Epithelial cell of prostate (primary cell): ENCODE results near the gene PBX4.
A peak's percentile ranks its signal among the peaks of the same experiment; 100 is the strongest.

Experiments
- DNase-seq: peaks from one replicate; pipeline ENCODE4 v3.0.0-alpha.2; 2011; ENCODE audit warnings: low read depth, low spot score
- H3K27ac ChIP-seq: fragments of 450-650 bp; 2 replicates; pipeline ENCODE4 v1.5.1; 2017; ENCODE audit warnings: mild to moderate bottlenecking

The PBX4 gene

DNA sequence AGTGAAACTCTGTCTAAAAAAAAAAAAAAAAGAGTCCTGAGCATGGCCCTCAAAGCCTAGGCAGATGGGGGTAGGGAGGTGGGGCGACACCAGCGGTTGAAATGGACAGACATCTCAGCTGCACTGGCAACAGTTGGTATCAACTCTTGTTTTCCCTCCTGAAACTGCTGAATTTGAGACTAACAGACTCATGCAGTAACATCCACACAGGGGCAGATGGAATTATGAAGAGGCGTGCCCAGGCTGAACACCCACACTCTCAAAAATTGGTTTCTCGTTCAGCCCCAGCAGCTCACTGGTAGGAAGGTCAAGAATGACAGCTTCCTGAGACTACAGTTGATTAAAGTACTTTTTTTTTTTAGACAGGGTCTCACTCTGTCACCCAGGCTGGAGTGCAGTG, 24.1 kb downstream of the PBX4 start:
- DNase-seq: no peak
- H3K27ac ChIP-seq: no peak overlapping the region

DNA sequence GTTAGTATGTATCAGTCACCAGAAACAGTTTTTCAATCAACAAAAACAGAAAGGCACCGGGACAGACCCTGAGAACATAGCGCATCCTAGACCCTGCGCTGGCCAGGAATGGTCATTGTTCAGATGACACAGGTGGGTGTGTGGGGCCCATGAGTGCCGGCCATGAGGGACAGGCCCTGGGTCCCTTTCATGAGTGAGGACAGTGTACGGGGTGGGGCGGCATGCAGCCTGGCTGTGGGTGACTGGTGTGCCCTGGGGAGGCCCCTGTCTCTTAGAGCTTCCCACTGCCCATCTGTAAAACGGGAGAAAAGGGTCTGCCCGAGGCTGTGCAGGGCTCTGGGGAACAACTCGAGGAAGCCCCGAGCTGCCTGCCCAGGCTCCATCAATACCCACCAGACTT, 25.8 kb downstream of the PBX4 start:
- no peak overlapping the region for H3K27ac ChIP-seq
- no peak for DNase-seq

DNA sequence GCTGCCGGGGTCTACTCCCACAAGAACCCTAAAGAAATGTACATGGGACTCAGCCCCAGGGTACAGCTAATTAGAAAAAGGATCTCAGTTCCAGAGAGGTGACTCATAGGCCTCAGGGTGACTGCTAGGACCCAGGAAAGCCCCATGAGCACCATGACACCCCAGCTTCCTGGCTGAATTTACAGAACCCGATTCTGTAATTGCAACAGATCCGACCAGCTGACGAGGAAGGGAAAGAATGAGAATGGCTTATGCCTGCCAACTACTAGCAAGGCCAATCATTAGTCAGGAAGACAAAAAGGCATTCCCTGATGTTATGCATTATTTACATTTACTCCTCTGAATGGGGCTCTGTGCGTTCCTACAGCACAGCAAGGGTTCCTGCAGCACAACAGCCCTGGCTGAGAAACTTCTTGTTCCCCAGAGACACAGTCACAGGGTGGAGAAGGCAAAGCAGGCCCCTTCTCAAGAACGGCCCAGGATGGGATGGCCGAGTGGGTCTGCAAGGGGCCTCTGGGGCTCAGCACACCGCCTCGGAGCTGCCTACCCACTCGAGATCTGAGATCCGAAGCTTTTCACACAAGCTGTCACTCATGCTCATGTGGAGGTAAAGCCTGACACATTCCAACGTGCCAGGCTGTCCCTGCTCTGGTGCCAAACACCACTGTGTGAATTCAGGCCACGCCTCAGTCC, 27.2 kb downstream of the PBX4 start:
- peak overlapping the region; percentile 84 for H3K27ac ChIP-seq
- DNase-seq: peak; percentile 93

DNA sequence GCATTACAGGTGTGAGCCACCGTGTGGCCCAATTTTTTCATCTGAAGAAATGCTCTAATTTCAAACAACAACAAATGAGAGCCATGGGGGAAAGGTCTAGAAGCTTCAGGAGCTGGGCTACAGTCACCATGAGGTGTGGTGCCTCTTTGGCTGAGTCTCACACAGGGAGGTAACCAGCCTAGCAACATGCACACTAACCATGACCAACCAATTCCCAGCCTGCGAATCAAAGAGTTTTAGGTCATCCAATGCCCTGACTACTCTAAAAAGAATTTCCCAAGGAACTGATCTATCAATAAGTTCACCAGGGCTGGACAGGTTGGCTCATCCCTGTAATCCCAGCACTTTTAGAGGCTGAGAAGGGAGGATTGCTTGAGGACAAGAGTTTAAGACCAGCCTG, 29.9 kb downstream of the PBX4 start:
- DNase-seq: no peak
- peak overlapping the region; percentile 51 for H3K27ac ChIP-seq

DNA sequence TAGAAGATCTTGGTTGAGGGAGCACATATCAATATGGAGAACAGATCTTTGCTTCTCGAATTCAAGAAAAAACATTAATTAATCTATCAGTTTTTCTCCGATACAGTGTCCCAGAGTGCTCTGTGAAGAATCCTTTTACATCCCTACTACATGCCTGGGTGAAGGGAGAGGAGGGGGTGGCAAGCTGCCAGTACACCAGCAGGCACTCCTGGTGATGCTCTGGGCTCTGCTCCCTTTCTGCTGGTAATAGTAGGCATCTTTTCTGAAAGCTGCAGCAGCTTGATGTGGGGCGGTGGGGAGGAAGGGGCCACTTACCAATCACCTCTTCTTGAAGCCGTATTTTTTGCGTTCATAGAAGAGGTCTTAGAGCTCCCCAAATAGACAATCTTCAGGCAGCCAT, 30.7 kb downstream of the PBX4 start:
- H3K27ac ChIP-seq: no peak overlapping the region
- no peak for DNase-seq

DNA sequence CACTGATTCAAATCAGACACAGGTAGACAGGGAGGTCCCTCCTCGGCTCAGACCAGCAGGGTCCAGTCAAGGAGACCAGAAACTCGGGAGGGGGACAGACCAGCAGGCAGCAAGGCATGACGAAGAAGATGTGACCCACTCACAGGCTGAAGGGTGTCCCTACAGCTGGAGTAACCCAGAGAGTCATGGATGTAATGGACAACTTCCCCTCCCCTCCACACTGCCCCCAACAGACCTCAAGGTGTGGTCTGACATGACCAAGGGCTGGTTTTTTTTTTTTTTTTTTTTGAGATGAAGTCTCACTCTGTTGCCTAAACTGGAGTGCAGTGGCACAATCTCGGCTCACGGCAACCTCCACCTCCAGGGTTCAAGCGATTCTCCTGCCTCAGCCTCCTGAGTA, 34.1 kb downstream of the PBX4 start:
- no peak for DNase-seq
- no peak overlapping the region for H3K27ac ChIP-seq

DNA sequence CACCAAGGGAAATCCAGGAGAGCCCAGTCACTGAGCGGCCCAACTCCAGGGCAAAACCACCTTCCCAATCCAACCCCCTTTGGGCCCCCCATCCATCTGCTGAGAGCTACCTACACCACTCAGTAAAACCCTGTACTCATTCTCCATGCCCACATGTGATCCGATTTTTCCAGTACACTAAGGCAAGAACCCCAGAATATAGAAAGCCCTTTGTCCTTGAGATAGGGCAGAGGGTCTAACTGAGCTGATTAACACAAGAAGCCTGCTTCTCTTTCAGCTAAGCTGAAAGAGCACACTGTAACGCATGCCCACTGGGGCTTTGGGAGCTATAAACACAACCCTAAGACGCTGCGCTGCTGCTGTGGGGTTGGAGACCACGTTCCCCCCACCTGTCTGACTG, 36.0 kb downstream of the PBX4 start:
- H3K27ac ChIP-seq: no peak overlapping the region
- no peak for DNase-seq

DNA sequence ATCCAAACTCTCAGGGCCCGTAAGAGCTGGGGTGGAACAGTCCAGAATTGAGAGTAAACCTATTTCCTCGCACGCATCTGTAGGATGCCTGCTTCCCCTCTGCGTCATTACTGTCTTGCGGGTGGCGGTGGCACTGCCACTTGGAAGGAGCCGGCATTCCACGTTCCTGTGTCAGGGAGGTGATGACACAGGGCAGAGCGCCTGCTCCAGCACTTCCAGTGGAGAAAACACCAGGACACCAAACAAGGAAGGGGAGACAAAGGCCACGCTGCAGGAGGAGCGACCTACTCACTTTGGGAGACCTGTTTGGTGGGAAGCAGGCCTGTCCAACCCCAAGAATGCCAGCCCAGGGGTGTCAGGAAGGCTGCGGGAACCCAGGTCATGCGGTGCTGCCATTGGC, 37.1 kb downstream of the PBX4 start:
- no peak overlapping the region for H3K27ac ChIP-seq
- no peak for DNase-seq

DNA sequence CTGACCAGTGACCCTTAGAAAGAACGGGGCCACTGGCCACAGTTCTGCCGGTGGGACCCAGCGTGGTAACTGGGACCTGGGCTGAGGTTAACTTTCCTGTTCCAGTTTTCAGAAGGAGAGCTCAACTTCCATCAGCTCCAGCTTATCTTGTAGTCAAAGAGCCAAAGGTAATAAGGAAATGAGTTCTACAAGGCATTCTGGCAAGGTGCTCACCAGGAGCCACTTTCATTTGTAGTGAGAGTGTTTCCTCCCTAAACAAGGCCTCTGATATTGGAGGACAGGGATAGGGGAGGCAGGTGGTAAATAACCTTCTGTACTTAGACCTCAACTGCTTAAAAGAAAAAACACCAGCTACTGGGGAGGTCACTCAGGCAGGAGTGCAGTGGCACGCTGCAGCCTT, 38.1 kb downstream of the PBX4 start:
- H3K27ac ChIP-seq: no peak overlapping the region
- DNase-seq: no peak

DNA sequence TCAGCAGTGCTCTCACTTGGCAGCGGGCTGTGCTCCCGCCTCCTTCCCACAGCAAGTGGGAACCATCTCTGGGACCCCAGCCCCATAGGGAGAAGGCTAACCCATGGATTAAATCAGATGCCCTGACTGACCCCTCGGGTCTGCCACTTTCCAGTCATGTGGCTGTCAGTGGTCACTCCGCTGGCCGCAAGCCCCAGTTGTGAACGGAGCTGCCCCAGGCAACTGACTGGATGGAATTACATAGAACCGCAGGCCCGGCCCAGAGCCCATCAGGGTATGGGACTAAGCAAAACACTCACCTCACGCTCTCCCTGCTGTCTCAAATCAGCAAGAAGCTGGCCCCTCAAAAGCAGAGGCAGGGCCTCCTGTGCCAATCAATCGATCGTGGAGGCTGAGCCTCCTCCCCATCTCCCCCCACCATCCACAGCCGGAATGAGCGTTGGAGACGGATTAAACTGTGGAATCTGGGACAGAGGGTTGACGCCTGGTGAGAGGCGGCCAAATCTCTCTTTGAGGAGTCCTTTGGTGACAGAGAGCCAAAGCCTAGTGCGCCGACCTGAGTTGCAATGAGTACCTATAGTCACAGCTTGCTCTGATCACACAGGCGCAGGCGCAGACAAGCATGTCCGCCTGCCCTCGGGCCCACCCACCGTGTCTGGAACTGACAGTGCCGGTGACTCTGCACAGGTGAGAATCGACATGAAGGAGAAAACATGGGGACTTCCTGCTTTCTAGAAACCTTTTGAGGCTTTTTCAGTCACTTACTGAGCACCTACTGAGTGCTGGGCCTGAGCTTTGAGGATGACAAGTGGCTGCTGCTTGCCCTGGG, 38.7 kb downstream of the PBX4 start:
- no peak for DNase-seq
- no peak overlapping the region for H3K27ac ChIP-seq

DNA sequence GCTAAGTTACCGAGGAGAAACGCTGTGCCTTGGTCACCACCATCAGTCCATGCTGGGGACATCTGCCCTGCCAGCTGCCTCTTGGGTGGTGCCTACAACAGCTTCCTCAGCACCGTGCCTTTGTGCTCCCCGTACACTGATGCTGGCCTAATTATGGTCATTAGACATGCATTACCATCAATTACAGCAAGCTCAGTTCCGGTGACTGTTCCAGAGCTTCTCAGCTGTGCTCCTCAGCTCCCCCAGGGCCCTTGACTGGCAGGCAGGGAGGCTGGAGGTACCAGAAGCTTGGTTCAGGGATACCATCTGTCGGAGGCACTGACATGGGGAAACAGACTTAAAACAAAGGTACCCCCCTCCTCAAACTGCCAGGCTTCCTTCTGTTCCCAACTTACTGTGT, 40.2 kb downstream of the PBX4 start:
- no peak for DNase-seq
- no peak overlapping the region for H3K27ac ChIP-seq

DNA sequence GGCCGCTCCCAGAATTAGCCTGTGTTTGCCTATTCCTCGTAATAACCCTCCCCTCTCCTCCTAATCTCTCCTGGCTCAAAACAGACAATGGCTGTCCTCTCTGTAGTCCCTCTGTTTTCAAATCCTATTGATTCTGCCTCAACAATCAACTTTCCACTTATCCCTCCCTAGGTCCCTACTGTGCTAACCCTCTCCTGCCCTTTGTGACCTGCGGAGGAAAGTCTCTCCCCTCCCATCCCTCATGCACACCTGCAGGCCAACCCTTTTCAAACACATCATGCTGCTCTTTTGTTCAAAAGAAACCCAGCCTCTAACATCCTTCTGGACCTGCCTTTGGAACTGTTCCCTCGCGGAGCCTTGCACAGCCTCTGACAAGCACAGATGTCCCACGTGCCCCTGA, 43.1 kb downstream of the PBX4 start:
- DNase-seq: no peak
- H3K27ac ChIP-seq: no peak overlapping the region

DNA sequence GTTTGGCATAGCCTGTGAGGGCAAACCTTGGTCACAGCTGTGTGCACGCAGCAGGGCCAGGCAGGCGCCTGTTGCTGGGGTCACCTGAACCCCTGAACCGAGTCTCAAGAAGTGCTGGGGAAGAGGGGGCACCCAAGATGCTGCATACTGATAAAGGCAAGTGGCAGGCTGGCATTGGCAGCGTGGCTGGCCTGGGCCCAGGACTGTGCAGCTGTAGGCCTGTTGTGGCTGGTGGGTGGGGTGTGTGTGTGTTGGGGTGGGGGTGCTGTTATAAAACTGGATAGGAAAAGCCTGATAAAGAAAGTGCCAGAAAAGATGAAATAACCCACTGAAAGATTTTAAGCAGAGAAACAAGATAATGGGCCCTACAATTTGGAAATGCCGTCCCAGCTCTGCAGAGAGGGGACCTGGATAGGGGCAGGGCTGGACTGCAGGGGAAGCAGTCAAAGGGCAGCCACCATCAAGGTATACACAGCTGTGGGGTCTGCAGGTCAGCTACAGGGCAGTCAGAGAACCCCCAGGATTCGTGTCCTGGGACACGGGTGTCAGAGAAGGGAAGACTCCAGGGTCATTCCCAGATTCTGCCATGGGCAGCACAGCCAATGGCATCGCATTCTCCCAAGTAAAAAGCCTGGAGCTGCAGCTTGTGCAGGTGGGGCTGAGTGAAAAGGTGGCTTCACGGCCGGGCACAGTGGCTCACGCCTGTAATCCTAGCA, 47.3 kb downstream of the PBX4 start:
- no peak overlapping the region for H3K27ac ChIP-seq
- no peak for DNase-seq

DNA sequence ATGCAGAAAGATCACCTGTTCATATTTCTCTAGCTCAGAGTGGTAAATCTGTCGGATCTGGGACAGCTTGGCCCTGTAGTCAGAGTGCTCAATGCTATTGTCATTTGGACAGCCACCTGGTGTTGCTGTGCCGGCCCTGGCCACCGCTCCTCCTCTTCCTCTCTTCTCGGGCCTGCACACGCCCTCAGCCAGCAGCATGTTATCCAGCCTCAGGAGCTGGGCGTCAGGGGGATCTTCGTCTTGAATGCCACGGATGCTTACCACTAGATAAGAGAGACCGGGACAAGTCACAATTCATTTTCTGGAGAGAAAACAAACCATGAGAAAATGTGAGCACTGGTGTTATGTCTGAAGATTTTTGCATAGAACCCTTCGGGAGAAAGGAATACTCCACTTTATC, 47.9 kb downstream of the PBX4 start:
- DNase-seq: no peak
- H3K27ac ChIP-seq: no peak overlapping the region

DNA sequence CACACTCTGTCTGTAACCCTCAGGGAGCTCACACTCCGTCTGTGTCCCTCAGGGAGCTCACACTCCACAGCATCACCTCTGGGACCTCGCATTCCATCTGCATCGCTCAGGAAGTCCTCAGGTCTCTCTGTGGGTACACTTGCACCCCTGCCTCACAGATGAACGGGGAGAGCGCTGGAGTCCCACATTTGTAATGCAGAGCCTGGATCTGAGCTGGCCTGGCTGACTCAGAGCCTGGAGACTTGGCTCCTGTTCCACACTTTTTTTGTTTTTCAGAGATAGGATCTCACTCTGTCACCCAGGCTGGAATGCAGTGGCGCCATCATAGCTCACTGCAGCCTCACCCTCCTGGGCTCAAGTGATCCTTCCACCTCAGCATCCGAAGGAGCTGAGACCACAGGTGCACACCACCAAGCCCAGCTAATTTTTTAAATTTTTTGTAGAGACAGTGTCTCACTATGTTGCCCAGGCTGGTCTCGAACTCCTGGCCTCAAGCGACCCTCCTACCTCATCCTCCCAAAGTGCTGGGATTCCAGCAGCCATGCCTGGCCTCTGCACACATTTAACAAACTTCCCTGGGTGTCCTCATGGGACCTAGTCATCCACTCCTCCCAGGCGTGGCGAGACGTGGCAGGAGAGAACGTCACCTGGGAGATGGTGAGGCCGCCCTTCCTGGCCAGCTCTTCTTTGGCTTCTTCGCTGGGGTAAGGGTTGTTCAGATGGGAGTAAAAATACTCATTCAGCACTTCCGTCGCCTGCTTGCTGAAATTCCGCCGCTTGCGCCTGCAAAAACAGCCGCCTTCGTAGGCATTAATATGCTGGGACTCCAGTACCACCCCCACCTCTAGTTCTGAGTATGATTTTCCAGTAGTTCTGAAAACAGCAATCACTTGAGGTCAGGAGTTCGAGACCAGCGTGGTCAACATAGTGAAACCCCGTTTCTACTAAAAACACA, 49.4 kb downstream of the PBX4 start:
- H3K27ac ChIP-seq: no peak overlapping the region
- DNase-seq: peak; percentile 22

DNA sequence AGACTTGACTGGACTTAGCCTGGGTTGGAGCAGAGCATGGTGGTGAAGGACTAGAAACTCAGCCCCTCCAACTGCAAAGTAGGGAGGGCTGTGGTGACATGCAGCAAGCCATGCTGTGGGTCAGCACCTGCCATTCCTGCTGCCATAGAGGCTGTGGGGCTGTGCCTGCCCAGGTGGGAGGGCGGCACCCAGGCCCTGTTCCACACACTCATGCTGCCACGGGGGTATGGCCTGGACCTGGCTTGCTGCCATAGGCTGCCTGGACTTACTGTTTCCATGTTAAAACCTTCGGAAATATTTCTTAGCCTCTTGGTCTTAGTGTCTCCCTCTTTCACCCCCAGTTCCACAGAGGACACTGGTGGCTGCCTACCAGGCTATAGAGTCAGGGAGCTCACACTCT, 51.1 kb downstream of the PBX4 start:
- DNase-seq: no peak
- no peak overlapping the region for H3K27ac ChIP-seq

DNA sequence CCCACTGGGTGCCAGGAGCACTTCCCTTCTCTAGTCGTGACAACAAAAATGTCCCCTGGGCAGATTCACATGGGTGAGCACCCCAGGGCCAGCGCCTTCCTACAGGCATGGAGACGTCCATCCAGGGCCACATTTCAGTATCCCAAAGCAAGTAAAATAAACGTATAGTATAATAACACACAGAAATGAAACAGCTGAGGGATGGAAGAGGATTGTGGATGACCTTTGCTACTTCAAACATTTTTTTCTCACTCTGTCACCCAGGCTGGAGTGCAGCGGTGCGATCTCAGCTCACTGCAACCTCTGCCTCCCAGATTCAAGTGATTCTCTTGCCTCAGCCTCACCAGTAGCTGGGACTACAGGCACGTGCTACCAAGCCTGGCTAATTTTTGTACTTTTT, 52.2 kb downstream of the PBX4 start:
- no peak for DNase-seq
- H3K27ac ChIP-seq: no peak overlapping the region

DNA sequence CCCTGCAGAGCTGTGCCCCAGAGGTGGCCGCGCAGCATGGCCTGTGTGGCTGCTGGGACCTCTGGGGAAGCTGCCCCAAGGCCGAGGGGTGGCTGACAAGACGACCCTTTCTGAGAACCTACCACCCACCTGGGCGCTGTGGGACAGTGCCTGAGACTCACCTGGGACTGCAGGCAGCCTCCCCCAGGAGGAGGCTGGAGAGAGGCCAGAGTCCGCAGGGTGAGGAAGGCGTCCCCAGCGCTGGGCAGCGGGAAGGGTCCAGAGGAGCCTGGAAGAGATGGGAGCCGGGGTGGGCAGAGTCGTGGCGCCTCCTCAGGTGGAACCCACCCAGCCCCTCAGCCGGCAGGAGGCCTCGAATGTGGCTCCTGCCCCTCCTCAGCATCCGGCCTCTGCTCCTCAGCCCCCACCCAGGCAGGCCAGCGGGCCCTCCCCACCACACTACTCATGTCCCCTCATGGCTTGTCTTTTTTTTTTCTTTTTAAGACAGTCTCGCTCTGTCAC, 55.1 kb downstream of the PBX4 start:
- DNase-seq: no peak
- no peak overlapping the region for H3K27ac ChIP-seq

DNA sequence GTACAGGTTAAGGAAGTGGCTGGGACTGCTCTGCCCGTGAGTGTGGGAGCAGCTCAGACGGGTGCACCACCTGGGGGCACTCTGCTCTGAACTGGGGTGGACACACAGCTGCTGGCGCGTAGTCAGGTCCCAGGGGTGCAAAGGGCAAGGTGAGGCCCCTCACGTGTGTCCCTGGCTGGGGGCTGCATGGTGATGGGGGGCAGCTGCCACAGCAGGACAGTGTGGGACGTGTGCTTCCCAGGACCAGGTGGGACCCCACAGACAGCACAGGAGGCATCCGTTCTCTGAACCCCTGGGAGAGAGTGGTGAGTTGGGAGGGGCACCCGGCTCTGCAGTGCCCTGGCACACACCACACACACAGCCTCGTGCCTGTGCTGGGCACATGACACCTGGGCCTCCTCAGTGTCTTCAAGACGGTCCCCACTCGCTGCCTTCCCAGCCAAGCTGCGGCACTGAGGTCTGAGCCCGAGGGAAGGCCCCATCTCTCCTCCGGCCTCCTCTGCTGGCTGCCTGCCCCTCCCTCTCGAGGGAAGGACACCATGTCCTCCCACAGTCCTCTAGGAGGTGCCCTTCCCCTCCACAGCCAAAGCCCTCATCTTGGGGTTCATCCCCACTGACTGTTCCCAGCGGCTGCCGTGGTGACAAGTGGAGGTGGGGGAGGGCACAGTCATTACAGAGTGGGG, 55.7 kb downstream of the PBX4 start:
- no peak overlapping the region for H3K27ac ChIP-seq
- no peak for DNase-seq
